ENCODE data around the gene NKD2.

DNA sequence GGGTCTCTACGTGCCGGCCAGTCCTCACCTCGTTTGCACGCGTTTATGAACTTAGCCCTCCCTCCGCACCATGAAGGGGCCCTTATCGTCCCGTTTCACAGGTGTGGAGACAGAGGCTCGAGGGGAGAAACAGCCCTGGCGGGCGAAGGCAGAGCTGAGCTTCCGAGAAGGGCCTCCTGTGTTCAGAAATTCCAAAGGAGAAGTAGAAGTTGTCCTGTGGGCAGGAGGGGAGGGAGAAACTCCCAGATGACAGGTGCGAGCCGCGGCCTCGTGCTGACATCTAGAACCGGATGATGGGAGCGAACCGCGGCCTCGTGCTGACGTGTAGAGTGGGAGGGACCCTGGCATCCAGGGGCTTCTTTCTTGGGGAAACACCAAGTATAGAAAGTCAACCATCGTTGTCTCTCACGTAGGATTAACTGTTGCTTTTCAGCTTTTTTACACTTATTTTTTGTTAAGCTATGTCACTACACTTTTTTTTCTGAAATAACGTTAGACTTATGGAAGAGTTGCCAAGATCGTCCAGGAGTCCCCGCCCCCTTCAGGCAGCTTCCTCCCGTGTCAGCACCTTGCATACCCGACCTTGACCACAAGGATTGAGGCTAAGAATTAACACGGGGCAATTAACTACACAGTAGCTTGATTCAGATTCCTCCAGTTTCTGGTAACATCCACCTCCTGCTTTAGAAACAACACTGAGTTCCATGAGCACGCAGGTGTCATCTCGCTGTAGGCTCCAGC is 42.8 kb upstream of the NKD2 start:
- no peak for TF ChIP-seq ZNF274 (IDR thresholded peaks at IDR 0.05; ENCODE audit: low read depth, low read length)
- no peak for TF ChIP-seq SUZ12 (IDR thresholded peaks at IDR 0.05; ENCODE audit: extremely low read depth, insufficient read depth, insufficient read length)
